ENCODE measurements around the gene PCNX3.

- TF ChIP-seq CTCF (IDR thresholded peaks at IDR 0.05): no peak
- no peak for TF ChIP-seq ZFX (IDR thresholded peaks at IDR 0.05; ENCODE audit: borderline replicate concordance)
These were observed 19.5 kb downstream of the PCNX3 start for GRCh38 chr11:65634905-65635731.

Measured in 22Rv1 (cell line).